B cell (primary cell): ENCODE results near the gene CAMK2A. TPM values are rescaled to one million over a fixed set of nuclear protein-coding genes. Genes with fewer than 3 reads are reported as not detected.

Experiments
- ATAC-seq: fragments of 200-7000 bp; cut with Tn5 transposase; one replicate; pipeline ENCODE4 v1.10.0; 2021; ENCODE audit warnings: low read depth, mild to moderate bottlenecking, moderate number of reproducible peaks, moderate library complexity
- CTCF ChIA-PET: fragments of 350-600 bp; sonication (Branson Sonifier 250); formaldehyde crosslinking; loops from one replicate; lab custom pipeline; 2021; ENCODE audit warnings: antibody characterized with exemption, inconsistent platforms; lab: Charles Lee
- POLR2A ChIA-PET: fragments of 350-600 bp; sonication (Branson Sonifier 250); formaldehyde crosslinking; loops from one replicate; lab custom pipeline; 2021; ENCODE audit warnings: antibody characterized with exemption; lab: Charles Lee
- DNase-seq: peaks from one replicate; pipeline ENCODE4 v3.0.0; 2013
- H2AFZ ChIP-seq: 2 replicates; pipeline ENCODE4 v1.6.1; 2012; ENCODE audit warnings: mild to moderate bottlenecking, low read depth, low read length; ENCODE audit not compliant: insufficient read depth, poor library complexity, severe bottlenecking
- H3K27ac ChIP-seq, 2 donors: 1 replicate in 1 of 2; 2 replicates in 1 of 2; pipeline ENCODE4 v1.5.1; 2012 to 2013; ENCODE audit warnings: low read length in 2 of 2, mild to moderate bottlenecking in 2 of 2, moderate library complexity in 1 of 2
- H3K27me3 ChIP-seq, 4 experiments: fragments of 200-600 bp in 1 of 4; sonication (generic) in 1 of 4; replicated peaks in 1 of 4; 1 replicate in 2 of 4; 2 replicates in 2 of 4; pipeline versions ENCODE4 v1.6.1 to v1.7.0; 2013 to 2016; ENCODE audit warnings: low read length in 3 of 4, mild to moderate bottlenecking in 2 of 4, mixed read lengths in 1 of 4, moderate library complexity in 1 of 4; ENCODE audit not compliant: insufficient read depth in 4 of 4, control insufficient read depth in 3 of 4; ENCODE audit errors: control extremely low read depth in 1 of 4
- H3K36me3 ChIP-seq, 2 experiments: replicated peaks in 1 of 2; 1 replicate in 1 of 2; 2 replicates in 1 of 2; pipeline versions ENCODE4 v1.6.1 to v1.7.1; 2013; ENCODE audit warnings: low read length in 1 of 2; ENCODE audit not compliant: insufficient read depth in 2 of 2, control insufficient read depth in 1 of 2; ENCODE audit errors: control extremely low read depth in 1 of 2, extremely low read depth in 1 of 2
- H3K4me1 ChIP-seq, 2 donors: fragments of 200-600 bp in 1 of 2; sonication (generic) in 1 of 2; 1 replicate in 1 of 2; 2 replicates in 1 of 2; pipeline versions ENCODE4 v1.5.1 to v1.6.1; 2013 to 2017; ENCODE audit warnings: low read length in 2 of 2; ENCODE audit not compliant: control insufficient read depth in 2 of 2, insufficient read depth in 2 of 2
- H3K4me2 ChIP-seq: replicated peaks from 2 replicates; pipeline ENCODE3; 2012; ENCODE audit warnings: mild to moderate bottlenecking, low read depth, low read length; ENCODE audit not compliant: poor library complexity, severe bottlenecking
- H3K4me3 ChIP-seq, 5 experiments: fragments of 200-600 bp in 1 of 5; sonication (generic) in 1 of 5; 1 replicate in 3 of 5; 2 replicates in 2 of 5; pipeline versions ENCODE4 v1.5.1 to v1.7.0; 2011 to 2016; ENCODE audit warnings: low read length in 4 of 5, mild to moderate bottlenecking in 4 of 5, low read depth in 2 of 5, control low read depth in 1 of 5, moderate library complexity in 1 of 5; ENCODE audit not compliant: insufficient read depth in 1 of 5; ENCODE audit errors: control extremely low read depth in 1 of 5, extremely low read depth in 1 of 5
- H3K79me2 ChIP-seq: fragments of 200-600 bp; sonication (generic); one replicate; pipeline ENCODE4 v1.6.0; 2016; ENCODE audit warnings: low read length; ENCODE audit not compliant: control insufficient read depth, insufficient read depth
- H3K9ac ChIP-seq: fragments of 200-600 bp; sonication (generic); 2 replicates; pipeline ENCODE4 v1.6.1; 2017; ENCODE audit warnings: mild to moderate bottlenecking, low read length, moderate library complexity
- H3K9me3 ChIP-seq, 3 donors: one replicate each; pipeline versions ENCODE4 v1.6.1 to v1.7.1; 2013; ENCODE audit warnings: low read length in 2 of 3; ENCODE audit not compliant: control insufficient read depth in 2 of 3, insufficient read depth in 1 of 3; ENCODE audit errors: control extremely low read depth in 1 of 3
- H4K20me1 ChIP-seq: 2 replicates; pipeline ENCODE4 v1.6.0; 2012; ENCODE audit warnings: mild to moderate bottlenecking, low read length; ENCODE audit not compliant: insufficient read depth, control insufficient read depth, poor library complexity, severe bottlenecking
- H3K27ac Mint-ChIP-seq: one replicate; pipeline ENCODE4 v1.8.0; 2021; ENCODE audit warnings: mixed read lengths
- H3K27me3 Mint-ChIP-seq: one replicate; pipeline ENCODE4 v1.8.0; 2021; ENCODE audit warnings: mixed read lengths
- H3K4me1 Mint-ChIP-seq: one replicate; pipeline ENCODE4 v1.8.0; 2021; ENCODE audit warnings: mixed read lengths
- H3K4me3 Mint-ChIP-seq: one replicate; pipeline ENCODE4 v1.8.0; 2021; ENCODE audit warnings: mixed read lengths
- H3K9me3 Mint-ChIP-seq: one replicate; pipeline ENCODE4 v1.8.0; 2022; ENCODE audit warnings: mixed read lengths; ENCODE audit not compliant: insufficient read depth
- CTCF ChIP-seq: fragments of 200-600 bp; IDR thresholded peaks from one replicate; pipeline ENCODE4 v1.8.0; 2022; ENCODE audit warnings: antibody characterized with exemption, mild to moderate bottlenecking
- EZH2 ChIP-seq: IDR thresholded peaks from 2 replicates; pipeline ENCODE4 v1.6.1; 2012; ENCODE audit warnings: borderline replicate concordance, low read depth, mild to moderate bottlenecking, moderate library complexity, low read length; ENCODE audit not compliant: insufficient read depth, poor library complexity, severe bottlenecking
- WGBS: methylation state at CpG from one replicate; pipeline ENCODE4 v1.1.5; 2013; ENCODE audit warnings: missing lambda C conversion rate; ENCODE audit not compliant: insufficient coverage; 5-methylcytosine and 5-hydroxymethylcytosine counted together
- intact Hi-C: fragments of 100-400 bp; cut with micrococcal nuclease; formaldehyde crosslinking; loops from one replicate; pipeline ENCODE4 v1.10.0; 2022
- polyA plus RNA-seq: library from polyadenylated mRNA; depleted of rRNA; stranded (reverse); fragments of >200 nt; gene quantifications from 2 replicates; pipeline ENCODE4 v1.2.3, GENCODE V29; 2012
- total RNA-seq, 2 donors: library from RNA; stranded (reverse); fragments of 120-200 nt in 1 of 2; gene quantifications; 1 replicate in 1 of 2; 2 replicates in 1 of 2; pipeline versions ENCODE4 v1.2.3 to v1.2.4, GENCODE V29; 2013 to 2022

The CAMK2A gene
- total and polyA plus RNA-seq, 2 donors (not counting 1 experiment from before 2014, with no cell fraction given): not detected

- H3K4me1 Mint-ChIP-seq: no peaks in the 10 kb centered on the region
- ATAC-seq (no peak), DNase-seq (no peak)
- H3K4me3 Mint-ChIP-seq: no peak overlapping the region
- no peaks in the 10 kb centered on the region for H3K36me3 ChIP-seq
- H3K27me3 ChIP-seq: peaks cover 0 to 3% (median 0%) of the 10 kb centered on the region in 4 experiments
- ChIA-PET CTCF (no interaction called here), POLR2A (no interaction called here)
- no peaks in the 10 kb centered on the region for H3K79me2 ChIP-seq
- 48% methylated on average over 9 of the region's 10 CpGs for WGBS
- H4K20me1 ChIP-seq: no peaks in the 10 kb centered on the region
- no peak overlapping the region for H3K27ac ChIP-seq
- no peak for TF ChIP-seq EZH2
- no peak for TF ChIP-seq CTCF
- H3K9me3 ChIP-seq: peaks cover 0 to 5% (median 0%) of the 10 kb centered on the region in 3 donors
- no peaks in the 10 kb centered on the region for H3K9me3 Mint-ChIP-seq
- no peaks in the 10 kb centered on the region for H3K4me1 ChIP-seq
- intact Hi-C loops: no loop called here
- H3K27me3 Mint-ChIP-seq: peaks cover 5% of the 10 kb centered on the region
- H3K4me3 ChIP-seq: no peak overlapping the region
- no peak overlapping the region for H2AFZ ChIP-seq
- no peak overlapping the region for H3K27ac Mint-ChIP-seq
- H3K4me2 ChIP-seq: no peak overlapping the region
- no peak overlapping the region for H3K9ac ChIP-seq
Observed at GRCh38 chr5:150253416-150254208, 36.0 kb downstream of the CAMK2A start.

DNA sequence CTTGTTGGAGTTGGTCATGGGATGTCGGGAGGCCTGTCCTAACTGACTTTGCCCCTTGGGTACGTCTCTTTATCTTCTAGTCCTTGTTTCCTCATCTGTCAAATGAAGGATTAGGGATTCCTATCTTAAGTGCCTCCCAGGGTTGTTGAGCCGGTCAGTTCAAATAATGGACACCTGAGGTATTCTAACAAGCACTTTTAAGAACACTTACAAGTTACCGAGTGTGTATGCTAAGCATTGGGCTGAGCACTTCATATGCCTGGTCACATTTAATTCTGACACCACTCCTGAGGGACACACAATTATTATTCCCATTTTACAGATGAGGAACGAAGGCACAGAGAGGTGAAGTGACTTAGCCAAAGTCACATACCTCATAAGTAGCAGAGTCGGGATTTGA, 37.1 kb downstream of the CAMK2A start:
- H3K79me2 ChIP-seq: no peaks in the 10 kb centered on the region
- no peak overlapping the region for H3K27ac Mint-ChIP-seq
- ChIA-PET POLR2A (no interaction called here), CTCF (no interaction called here)
- DNase-seq: no peak
- no peaks in the 10 kb centered on the region for H4K20me1 ChIP-seq
- H3K4me3 ChIP-seq: no peak overlapping the region
- no peak overlapping the region for H3K27ac ChIP-seq
- H3K4me3 Mint-ChIP-seq: no peak overlapping the region
- no peaks in the 10 kb centered on the region for H3K36me3 ChIP-seq
- no peak overlapping the region for H2AFZ ChIP-seq
- peaks cover 3% of the 10 kb centered on the region for H3K27me3 Mint-ChIP-seq
- no peak for ATAC-seq
- H3K4me1 Mint-ChIP-seq: no peaks in the 10 kb centered on the region
- 92% methylated on average over 4 of the region's 6 CpGs for WGBS
- no peak overlapping the region for H3K9ac ChIP-seq
- H3K4me1 ChIP-seq: no peaks in the 10 kb centered on the region
- no peak overlapping the region for H3K4me2 ChIP-seq
- peaks cover 0 to 3% (median 0%) of the 10 kb centered on the region in 4 experiments for H3K27me3 ChIP-seq
- no peaks in the 10 kb centered on the region for H3K9me3 Mint-ChIP-seq
- intact Hi-C loops: no loop called here
- peaks cover 0 to 5% (median 0%) of the 10 kb centered on the region in 3 donors for H3K9me3 ChIP-seq
- TF ChIP-seq CTCF (no peak), EZH2 (no peak)
